Omental fat pad (tissue), 4 donors: ENCODE measurements around the gene RASSF5. TPM values are rescaled to one million over a fixed set of nuclear protein-coding genes. Genes with fewer than 3 reads are reported as not detected.

Experiments
- ATAC-seq: fragments of 150-250 bp; one replicate; pipeline ENCODE4 v1.9.1; 2016; ENCODE audit warnings: mild to moderate bottlenecking, moderate library complexity; ENCODE audit not compliant: low FRiP score
- DNase-seq: peaks from one replicate; pipeline ENCODE4 v3.0.0-alpha.2; 2019; ENCODE audit warnings: low spot score
- CTCF ChIP-seq, 3 donors: fragments of 450-650 bp; IDR thresholded peaks; one replicate each; pipeline ENCODE4 v1.5.1; 2016 to 2017; ENCODE audit warnings: antibody characterized with exemption in 3 of 3, mild to moderate bottlenecking in 3 of 3, moderate library complexity in 2 of 3
- total RNA-seq, 4 donors: library from RNA; depleted of rRNA; stranded (reverse); fragments of >200 nt; gene quantifications; one replicate each; pipeline ENCODE4 v1.1.0, GENCODE V29; 2016

Gene RASSF5
- total RNA-seq, 4 donors from 2014 or later: 9.7 to 16.1 (median 10.8) TPM

- DNase-seq: no peak
- no peak for ATAC-seq
Measured at GRCh38 chr1:206508130-206508889, 979 bp downstream of the RASSF5 start.

GRCh38 chr1:206508956-206509355, 1.6 kb downstream of the RASSF5 start:
- TF ChIP-seq CTCF (IDR thresholded peaks at IDR 0.05): no peak
- ATAC-seq: no peak
- no peak for DNase-seq

More at GRCh38 chr1:206508130-206508889, 979 bp downstream of the RASSF5 start:
- TF ChIP-seq CTCF (IDR thresholded peaks at IDR 0.05): no peak

GRCh38 chr1:206509612-206510257, 2.4 kb downstream of the RASSF5 start:
- ATAC-seq (no peak), DNase-seq (no peak)
- TF ChIP-seq CTCF (IDR thresholded peaks at IDR 0.05): no peak

GRCh38 chr1:206510371-206510770, 3.0 kb downstream of the RASSF5 start:
- DNase-seq: no peak
- ATAC-seq: no peak
- no peak for TF ChIP-seq CTCF (IDR thresholded peaks at IDR 0.05)

GRCh38 chr1:206511362-206512057, 4.2 kb downstream of the RASSF5 start:
- ATAC-seq: no peak
- DNase-seq: no peak
- no peak for TF ChIP-seq CTCF (IDR thresholded peaks at IDR 0.05)

- DNase-seq (no peak), ATAC-seq (no peak)
- TF ChIP-seq CTCF (IDR thresholded peaks at IDR 0.05): no peak
Measured at GRCh38 chr1:206512058-206512850, 4.9 kb downstream of the RASSF5 start.
